ENCODE measurements around the gene GM2A. TPM values are rescaled to one million over a fixed set of nuclear protein-coding genes. Genes with fewer than 3 reads are reported as not detected.
"Not testable (repeated sequence)": the region's sequence is repeated elsewhere in the genome, so short reads cannot be mapped to it uniquely, and the experiment has no call there.

The GM2A gene
- total RNA-seq, 1 donor from 2014 or later: 27.6 TPM

- peaks cover 20% of the 10 kb centered on the region for H3K4me1 Mint-ChIP-seq
- H3K27ac Mint-ChIP-seq (ENCODE audit: unreplicated experiment): no peak overlapping the region
- H3K27me3 Mint-ChIP-seq (ENCODE audit: low read depth): no peaks in the 10 kb centered on the region
- DNase-seq (ENCODE audit: low read depth, low spot score): no peak
- H3K4me3 Mint-ChIP-seq: no peak overlapping the region
- no peaks in the 10 kb centered on the region for H3K36me3 Mint-ChIP-seq (ENCODE audit: low read depth)
- no peak for TF ChIP-seq CTCF (conservative IDR thresholded peaks at IDR 0.05)
- H3K9me3 Mint-ChIP-seq: no peaks in the 10 kb centered on the region
These were observed 1.6 kb downstream of the GM2A start for GRCh38 chr5:151254556-151254955.

- not testable (repeated sequence) for DNase-seq (ENCODE audit: low read depth, low spot score); H3K27me3 Mint-ChIP-seq (ENCODE audit: low read depth); H3K4me3 Mint-ChIP-seq; H3K9me3 Mint-ChIP-seq; H3K36me3 Mint-ChIP-seq (ENCODE audit: low read depth); H3K27ac Mint-ChIP-seq (ENCODE audit: unreplicated experiment)
- H3K4me1 Mint-ChIP-seq: peaks cover 20% of the 10 kb centered on the region
These were observed 2.0 kb downstream of the GM2A start for GRCh38 chr5:151254990-151255389.

GRCh38 chr5:151255621-151256286 is 2.8 kb downstream of the GM2A start:
- H3K27me3 Mint-ChIP-seq (ENCODE audit: low read depth): no peaks in the 10 kb centered on the region
- H3K4me3 Mint-ChIP-seq: peak overlapping the region; percentile 54
- DNase-seq (ENCODE audit: low read depth, low spot score): no peak
- H3K36me3 Mint-ChIP-seq (ENCODE audit: low read depth): no peaks in the 10 kb centered on the region
- no peaks in the 10 kb centered on the region for H3K9me3 Mint-ChIP-seq
- H3K4me1 Mint-ChIP-seq: peaks cover 20% of the 10 kb centered on the region
- no peak for TF ChIP-seq CTCF (conservative IDR thresholded peaks at IDR 0.05)
- no peak overlapping the region for H3K27ac Mint-ChIP-seq (ENCODE audit: unreplicated experiment)

GRCh38 chr5:151257731-151258181 is 4.8 kb downstream of the GM2A start:
- no peaks in the 10 kb centered on the region for H3K9me3 Mint-ChIP-seq
- peaks cover 13% of the 10 kb centered on the region for H3K4me1 Mint-ChIP-seq
- TF ChIP-seq CTCF (conservative IDR thresholded peaks at IDR 0.05): no peak
- H3K36me3 Mint-ChIP-seq (ENCODE audit: low read depth): no peaks in the 10 kb centered on the region
- no peak overlapping the region for H3K27ac Mint-ChIP-seq (ENCODE audit: unreplicated experiment)
- no peak for DNase-seq (ENCODE audit: low read depth, low spot score)
- no peak overlapping the region for H3K4me3 Mint-ChIP-seq
- H3K27me3 Mint-ChIP-seq (ENCODE audit: low read depth): no peaks in the 10 kb centered on the region

GRCh38 chr5:151258201-151258611 is 5.2 kb downstream of the GM2A start:
- peaks cover 9% of the 10 kb centered on the region for H3K4me1 Mint-ChIP-seq
- H3K4me3 Mint-ChIP-seq: no peak overlapping the region
- H3K9me3 Mint-ChIP-seq: no peaks in the 10 kb centered on the region
- H3K27ac Mint-ChIP-seq (ENCODE audit: unreplicated experiment): no peak overlapping the region
- no peaks in the 10 kb centered on the region for H3K27me3 Mint-ChIP-seq (ENCODE audit: low read depth)
- TF ChIP-seq CTCF (conservative IDR thresholded peaks at IDR 0.05): no peak
- DNase-seq (ENCODE audit: low read depth, low spot score): no peak
- H3K36me3 Mint-ChIP-seq (ENCODE audit: low read depth): no peaks in the 10 kb centered on the region

- Mint-ChIP-seq H3K9me3 (no peaks in the 10 kb centered on the region), H3K4me1 (peaks cover 3% of the 10 kb centered on the region), H3K27me3 (ENCODE audit: low read depth) (no peaks in the 10 kb centered on the region), H3K27ac (ENCODE audit: unreplicated experiment) (peak overlapping the region; percentile 63), H3K36me3 (ENCODE audit: low read depth) (no peaks in the 10 kb centered on the region), H3K4me3 (no peak overlapping the region)
- TF ChIP-seq CTCF (conservative IDR thresholded peaks at IDR 0.05): no peak
- DNase-seq (ENCODE audit: low read depth, low spot score): no peak
These were observed 5.8 kb downstream of the GM2A start for GRCh38 chr5:151258816-151259215.

All from neural crest cell (in vitro differentiated cells).